MG63 (cell line): ENCODE results near the gene SCFD2. TPM values are rescaled to one million over a fixed set of nuclear protein-coding genes. Genes with fewer than 3 reads are reported as not detected.

Source experiments
- DNase-seq: peaks from one replicate; pipeline ENCODE4 v3.0.0-alpha.2; 2020
- H3K27me3 ChIP-seq: fragments of 250-450 bp; sonication (Bioruptor Pico); 2 replicates; pipeline ENCODE4 v1.5.1; 2020; ENCODE audit warnings: mild to moderate bottlenecking, moderate library complexity
- H3K36me3 ChIP-seq: fragments of 250-450 bp; sonication (Bioruptor Pico); 2 replicates; pipeline ENCODE4 v1.5.1; 2020; ENCODE audit warnings: mild to moderate bottlenecking, moderate library complexity
- H3K4me3 ChIP-seq: fragments of 250-450 bp; sonication (Bioruptor Pico); 2 replicates; pipeline ENCODE4 v1.5.1; 2020; ENCODE audit warnings: mild to moderate bottlenecking, moderate library complexity
- H3K9me3 ChIP-seq: fragments of 250-450 bp; sonication (Bioruptor Pico); 2 replicates; pipeline ENCODE4 v1.5.1; 2020; ENCODE audit warnings: mild to moderate bottlenecking, moderate library complexity
- total RNA-seq: library from RNA; depleted of rRNA; stranded (reverse); fragments of >200 nt; shearing (Covaris generic); gene quantifications from 2 replicates; pipeline ENCODE4 v1.2.3, GENCODE V29; 2014; ENCODE audit warnings: low replicate concordance

Gene SCFD2
- total RNA-seq, 1 experiment from 2014 or later: 119 TPM

DNA sequence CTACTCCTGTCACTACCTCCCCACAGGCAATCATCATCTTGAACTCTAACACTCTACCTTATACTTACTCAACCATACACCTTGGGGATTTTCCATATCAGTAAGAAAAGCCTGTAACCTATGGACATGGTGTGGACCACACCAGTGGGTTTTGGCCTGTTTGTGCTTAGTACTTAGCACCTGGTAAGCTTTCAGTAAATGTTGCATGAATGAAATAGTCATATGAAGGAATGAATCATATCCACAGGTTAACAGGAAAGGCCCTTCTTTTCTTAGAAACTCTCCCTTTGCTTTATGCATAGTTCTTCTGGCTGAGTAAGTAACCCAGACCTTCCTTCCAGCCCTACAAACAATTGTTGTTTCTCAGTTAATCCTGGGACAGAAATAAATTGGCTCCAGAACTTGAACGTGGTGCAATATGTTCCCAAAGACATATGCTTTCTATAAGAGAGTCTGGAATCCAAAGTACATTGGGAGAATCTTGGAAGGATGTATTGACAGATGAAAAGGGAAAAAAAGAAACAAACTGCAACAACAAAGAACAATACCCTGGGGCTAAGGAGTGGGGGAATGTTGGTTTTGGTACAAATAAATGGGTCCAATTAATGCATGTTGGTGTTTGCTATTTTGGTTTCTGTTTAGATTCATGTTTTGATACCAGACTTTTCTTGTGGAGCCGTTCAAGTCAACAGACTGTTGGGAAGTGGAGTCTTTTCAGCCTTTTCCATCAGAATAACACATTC is 475.9 kb downstream of the SCFD2 start:
- H3K9me3 ChIP-seq: no peaks in the 10 kb centered on the region
- H3K27me3 ChIP-seq: no peaks in the 10 kb centered on the region
- no peak overlapping the region for H3K4me3 ChIP-seq
- DNase-seq: no peak
- peaks cover 12% of the 10 kb centered on the region for H3K36me3 ChIP-seq

DNA sequence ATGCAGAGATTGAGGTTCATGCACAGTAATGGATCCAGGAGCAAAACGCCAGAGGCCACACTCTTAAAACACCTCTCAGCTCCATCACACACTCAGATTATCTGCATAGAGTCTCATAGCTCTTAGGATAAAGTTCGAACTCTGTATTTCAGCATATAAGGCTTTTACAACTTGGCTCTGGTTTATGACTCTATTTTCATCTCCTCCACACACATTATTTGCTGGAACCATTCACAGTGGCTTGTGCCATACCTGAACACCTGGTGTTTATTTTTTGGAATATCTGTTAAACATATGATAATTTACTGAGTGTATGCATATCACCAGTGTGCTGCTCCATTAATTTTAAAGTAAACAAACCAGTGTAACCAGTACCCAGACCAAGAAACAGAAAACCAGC is 476.5 kb downstream of the SCFD2 start:
- Histone ChIP-seq H3K27me3 (no peaks in the 10 kb centered on the region), H3K4me3 (no peak overlapping the region), H3K36me3 (peaks cover 17% of the 10 kb centered on the region), H3K9me3 (no peaks in the 10 kb centered on the region)
- no peak for DNase-seq

DNA sequence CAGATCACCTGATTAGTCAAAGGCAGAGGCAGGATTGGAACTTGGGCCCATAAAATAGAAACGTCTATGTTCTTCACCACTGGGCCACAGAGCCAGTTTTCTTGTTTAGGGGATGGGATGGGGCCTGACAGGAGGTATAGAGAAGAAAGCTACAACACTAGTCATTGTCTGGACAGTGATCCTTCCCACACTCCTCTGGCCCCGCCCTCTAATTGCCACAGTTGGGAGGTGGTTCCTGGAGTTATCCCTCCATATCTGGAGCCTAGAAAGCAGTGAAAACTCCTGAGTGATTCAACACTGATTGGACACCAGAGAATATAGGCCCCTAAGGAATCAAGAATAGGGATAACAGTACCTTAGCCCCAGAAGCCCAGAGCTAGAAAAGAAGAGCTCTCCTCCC is 480.9 kb downstream of the SCFD2 start:
- H3K27me3 ChIP-seq: no peaks in the 10 kb centered on the region
- no peak for DNase-seq
- H3K9me3 ChIP-seq: no peaks in the 10 kb centered on the region
- H3K4me3 ChIP-seq: no peak overlapping the region
- H3K36me3 ChIP-seq: peaks cover 23% of the 10 kb centered on the region

DNA sequence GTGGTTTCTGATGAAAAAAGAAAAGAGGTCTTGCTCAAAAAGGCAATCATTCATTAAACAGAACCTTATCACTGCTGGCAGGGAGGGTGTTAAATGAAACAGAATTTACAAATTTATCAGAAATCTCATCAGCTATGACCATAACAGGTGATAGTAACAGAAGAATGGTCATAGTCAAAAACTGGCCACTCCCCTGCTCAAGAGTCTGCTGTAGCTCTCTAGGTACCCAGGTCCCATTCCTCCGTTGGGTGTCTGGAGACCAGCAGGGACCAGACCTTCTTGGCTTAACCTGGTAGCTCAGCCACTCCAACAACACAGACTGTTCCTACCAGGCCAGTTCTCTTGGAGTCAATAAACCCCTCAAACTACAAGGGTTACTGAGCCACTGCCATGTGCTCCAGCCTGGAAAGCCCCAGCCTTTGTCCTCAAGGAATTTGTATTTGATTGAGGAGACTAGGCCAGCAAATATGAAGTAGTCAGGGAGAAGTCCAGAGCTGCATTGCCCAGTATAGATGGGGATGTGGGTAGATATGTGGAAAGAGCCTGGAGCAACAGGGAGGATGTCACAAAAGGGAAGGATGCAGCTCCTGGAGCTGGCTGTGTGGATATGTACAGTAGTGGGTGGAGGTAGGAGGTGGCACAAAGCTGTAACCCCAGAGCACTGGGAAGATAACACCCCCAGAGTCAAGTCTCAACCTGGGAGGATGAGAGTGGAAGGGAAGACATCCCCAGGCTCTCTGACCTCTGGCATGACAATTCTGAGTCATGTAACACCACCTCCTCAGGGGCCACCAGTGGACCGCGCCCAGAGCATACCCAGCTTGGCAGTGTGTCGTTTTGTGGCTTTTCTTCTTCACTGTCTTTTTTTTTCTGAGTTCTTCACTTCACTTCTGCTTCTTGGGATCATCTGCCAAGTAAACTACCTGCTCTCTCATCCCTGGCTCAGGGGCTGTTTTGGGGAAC is 481.9 kb downstream of the SCFD2 start:
- peaks cover 24% of the 10 kb centered on the region for H3K36me3 ChIP-seq
- no peaks in the 10 kb centered on the region for H3K9me3 ChIP-seq
- H3K4me3 ChIP-seq: no peak overlapping the region
- no peak for DNase-seq
- H3K27me3 ChIP-seq: no peaks in the 10 kb centered on the region

DNA sequence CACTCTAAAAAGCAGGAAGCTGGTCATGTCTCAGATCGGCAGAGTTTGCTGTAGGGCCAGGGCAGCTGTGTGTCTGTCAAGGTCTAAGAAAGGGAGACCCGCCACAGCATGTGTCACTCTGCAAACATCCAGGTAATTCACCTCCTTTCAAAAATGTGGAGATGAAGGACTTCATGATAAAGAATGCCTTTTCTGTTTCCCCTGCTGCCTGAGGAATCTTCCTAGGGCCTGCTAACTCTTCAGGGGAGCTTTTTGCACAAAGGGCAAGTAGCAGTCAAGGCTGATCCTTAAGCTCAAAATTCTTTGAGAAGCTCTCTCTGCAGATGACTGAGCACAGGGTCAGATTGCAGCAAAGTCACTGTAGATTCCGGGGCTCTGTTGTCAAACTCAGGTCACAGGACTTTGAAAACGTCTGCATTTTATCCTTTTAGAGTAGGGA is 482.7 kb downstream of the SCFD2 start:
- Histone ChIP-seq H3K27me3 (no peaks in the 10 kb centered on the region), H3K36me3 (peaks cover 22% of the 10 kb centered on the region), H3K9me3 (no peaks in the 10 kb centered on the region), H3K4me3 (no peak overlapping the region)
- no peak for DNase-seq

DNA sequence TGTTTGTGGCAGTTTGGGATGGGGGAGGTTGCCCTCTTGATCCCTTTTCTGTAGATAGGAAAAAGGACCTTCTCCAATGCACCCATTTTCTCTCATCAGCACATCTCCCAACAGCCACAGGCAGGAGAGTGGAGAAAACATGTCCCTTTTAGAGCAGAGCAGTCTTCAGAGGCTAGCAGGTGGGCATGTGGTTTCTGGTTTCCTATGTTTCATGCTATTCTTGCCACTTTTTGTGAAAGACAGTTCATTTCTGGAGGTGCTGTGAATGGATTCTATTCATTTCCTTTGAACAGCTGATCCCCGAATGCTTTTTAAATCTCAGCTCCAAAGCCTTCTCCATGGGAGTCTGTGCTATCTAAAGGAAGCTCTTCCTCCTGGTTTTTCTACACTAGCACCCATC is 484.9 kb downstream of the SCFD2 start:
- Histone ChIP-seq H3K27me3 (no peaks in the 10 kb centered on the region), H3K4me3 (no peak overlapping the region), H3K9me3 (no peaks in the 10 kb centered on the region), H3K36me3 (peaks cover 19% of the 10 kb centered on the region)
- DNase-seq: no peak

DNA sequence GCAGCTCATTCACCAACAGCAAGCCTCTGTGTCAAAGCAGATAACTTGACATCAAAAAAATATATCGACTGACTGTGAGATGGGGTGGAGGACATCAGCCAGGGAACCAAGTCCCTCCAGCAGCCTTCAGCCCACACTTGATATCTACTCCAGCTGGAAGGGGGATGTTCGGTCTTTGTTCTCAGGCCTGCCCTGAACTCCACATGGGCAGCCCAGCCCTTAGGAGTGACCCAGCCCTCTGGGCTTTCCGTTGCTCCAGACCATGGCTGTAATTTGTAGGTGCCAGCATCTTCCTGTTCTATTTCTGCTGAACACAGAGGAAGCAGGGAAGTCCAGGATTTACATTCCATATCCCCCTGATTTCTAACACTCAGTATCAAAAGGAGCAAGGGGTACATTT is 486.4 kb downstream of the SCFD2 start:
- Histone ChIP-seq H3K4me3 (no peak overlapping the region), H3K9me3 (no peaks in the 10 kb centered on the region), H3K36me3 (peaks cover 19% of the 10 kb centered on the region), H3K27me3 (no peaks in the 10 kb centered on the region)
- DNase-seq: no peak

DNA sequence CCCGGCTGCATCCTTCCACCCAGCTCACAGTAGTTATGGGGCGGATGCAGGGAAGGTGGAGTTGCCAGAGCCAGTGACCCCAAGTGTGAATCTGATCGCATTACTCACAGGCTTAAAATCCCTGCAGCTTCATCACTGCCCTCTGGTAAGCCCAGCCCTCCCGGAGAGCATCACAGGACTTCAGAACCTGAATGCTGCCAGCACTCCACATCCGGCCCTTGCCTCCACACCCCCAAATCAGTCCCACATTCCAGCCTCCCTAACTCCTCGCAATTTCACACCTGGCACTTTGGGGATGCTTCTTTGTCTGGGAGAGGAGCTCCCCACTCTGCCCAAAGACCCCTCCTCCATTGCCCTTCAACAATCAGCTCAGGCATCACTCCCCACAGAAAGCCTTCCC is 488.2 kb downstream of the SCFD2 start:
- Histone ChIP-seq H3K36me3 (peaks cover 25% of the 10 kb centered on the region), H3K9me3 (no peaks in the 10 kb centered on the region), H3K27me3 (no peaks in the 10 kb centered on the region), H3K4me3 (no peak overlapping the region)
- no peak for DNase-seq

DNA sequence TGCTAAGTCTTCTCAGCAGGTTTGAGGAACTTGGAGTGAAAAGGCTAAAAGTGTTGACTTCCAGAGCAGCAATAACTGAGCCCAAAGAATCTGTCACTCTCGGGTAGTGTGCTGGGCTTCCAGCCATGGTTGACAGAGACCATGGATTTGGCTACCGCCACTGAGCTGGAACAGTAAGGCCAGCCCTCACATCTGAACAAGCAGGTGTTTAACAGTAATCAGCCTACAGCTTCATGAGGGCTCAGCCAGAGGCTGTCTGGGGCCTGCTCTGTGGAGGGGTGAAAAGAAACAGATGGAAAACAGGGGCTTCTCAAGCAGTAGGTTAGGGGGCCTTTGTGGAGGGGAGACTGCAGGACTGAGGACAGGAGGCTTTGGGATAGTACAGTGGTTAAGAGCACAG is 488.8 kb downstream of the SCFD2 start:
- H3K27me3 ChIP-seq: no peaks in the 10 kb centered on the region
- DNase-seq: no peak
- no peaks in the 10 kb centered on the region for H3K9me3 ChIP-seq
- no peak overlapping the region for H3K4me3 ChIP-seq
- H3K36me3 ChIP-seq: peaks cover 27% of the 10 kb centered on the region

DNA sequence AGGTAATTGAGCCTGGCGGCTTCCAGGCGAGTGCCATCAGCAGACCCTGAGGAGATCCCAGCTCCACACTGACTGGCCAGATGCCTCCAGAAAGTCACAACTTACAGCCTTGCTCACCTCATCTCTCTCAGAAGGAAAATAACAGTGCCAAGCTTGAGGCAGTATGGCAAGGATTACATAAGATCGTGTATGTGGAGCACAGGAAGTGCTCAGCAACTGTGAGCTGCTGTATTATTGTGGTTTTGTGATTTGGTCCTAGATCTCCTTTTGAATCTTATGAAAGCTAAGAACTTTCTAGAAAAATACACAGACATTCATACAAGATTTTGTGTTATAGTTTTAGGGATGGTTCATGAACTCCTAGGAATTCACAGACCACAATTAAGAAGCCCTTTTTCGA is 489.8 kb downstream of the SCFD2 start:
- Histone ChIP-seq H3K9me3 (no peaks in the 10 kb centered on the region), H3K27me3 (no peaks in the 10 kb centered on the region), H3K4me3 (no peak overlapping the region), H3K36me3 (peaks cover 37% of the 10 kb centered on the region)
- no peak for DNase-seq

DNA sequence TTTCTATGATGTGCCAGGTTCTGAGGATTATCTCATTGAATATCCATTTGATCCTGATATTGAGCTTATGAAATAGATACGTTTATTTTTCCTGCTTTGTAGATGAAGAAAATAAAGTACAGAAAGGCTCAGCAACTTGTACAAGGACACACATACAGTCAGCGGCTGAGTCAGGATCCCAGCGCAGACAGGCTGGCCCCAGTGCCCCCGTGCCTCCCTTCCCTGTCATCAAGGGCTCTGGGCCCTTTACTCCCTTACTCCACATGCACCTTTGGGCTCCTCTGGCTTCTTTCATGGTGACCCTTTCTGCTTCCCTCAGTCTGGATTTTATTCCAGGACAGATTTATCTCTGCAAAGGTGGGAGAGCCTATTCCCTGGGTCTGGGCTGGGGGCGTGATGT is 490.9 kb downstream of the SCFD2 start:
- Histone ChIP-seq H3K36me3 (peaks cover 45% of the 10 kb centered on the region), H3K4me3 (no peak overlapping the region), H3K9me3 (no peaks in the 10 kb centered on the region), H3K27me3 (no peaks in the 10 kb centered on the region)
- DNase-seq: no peak

DNA sequence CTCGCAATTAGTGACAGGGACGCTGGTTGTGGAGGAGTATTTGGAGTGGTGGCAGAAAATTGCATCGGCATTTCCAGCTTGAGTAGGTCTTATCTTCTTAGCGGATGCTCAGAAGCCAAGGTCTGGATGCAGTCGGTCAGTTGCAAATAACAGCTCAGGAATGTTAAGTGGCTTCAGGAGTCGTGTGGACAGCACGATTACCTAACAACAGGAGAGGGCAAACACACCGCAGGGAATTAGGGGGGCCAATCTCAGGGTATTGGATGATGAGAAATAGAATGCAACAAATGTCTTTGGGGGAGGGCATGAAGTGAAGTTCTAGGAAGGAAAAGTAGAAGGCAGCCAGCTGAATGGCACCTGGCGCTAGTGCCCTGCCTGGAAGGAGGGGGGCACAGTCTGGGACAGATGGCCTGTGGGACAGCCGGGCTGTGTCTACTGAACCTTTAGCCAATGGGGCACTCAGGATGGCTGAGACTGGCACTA is 492.0 kb downstream of the SCFD2 start:
- Histone ChIP-seq H3K36me3 (peaks cover 43% of the 10 kb centered on the region), H3K4me3 (no peak overlapping the region), H3K9me3 (no peaks in the 10 kb centered on the region), H3K27me3 (no peaks in the 10 kb centered on the region)
- DNase-seq: no peak

DNA sequence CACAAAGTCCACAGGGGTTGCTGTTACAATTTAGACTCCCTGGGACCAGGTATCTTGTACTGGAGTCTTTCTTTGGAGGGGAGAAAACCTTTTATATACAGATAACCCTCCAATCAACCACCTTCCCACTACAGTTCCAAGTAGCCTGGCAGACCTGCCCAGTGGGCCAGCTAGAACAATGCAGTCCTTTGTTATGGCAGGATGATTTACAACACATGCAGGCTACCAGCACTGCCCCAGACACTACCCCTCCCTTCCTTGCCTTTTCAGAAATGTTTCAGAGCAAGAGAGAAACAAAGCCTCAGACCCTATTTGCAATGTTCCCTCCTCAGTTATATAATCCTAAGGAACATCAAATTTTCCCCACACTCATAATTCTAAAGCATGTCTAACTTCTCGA is 492.7 kb downstream of the SCFD2 start:
- H3K36me3 ChIP-seq: peaks cover 43% of the 10 kb centered on the region
- DNase-seq: no peak
- no peaks in the 10 kb centered on the region for H3K9me3 ChIP-seq
- no peak overlapping the region for H3K4me3 ChIP-seq
- H3K27me3 ChIP-seq: no peaks in the 10 kb centered on the region

DNA sequence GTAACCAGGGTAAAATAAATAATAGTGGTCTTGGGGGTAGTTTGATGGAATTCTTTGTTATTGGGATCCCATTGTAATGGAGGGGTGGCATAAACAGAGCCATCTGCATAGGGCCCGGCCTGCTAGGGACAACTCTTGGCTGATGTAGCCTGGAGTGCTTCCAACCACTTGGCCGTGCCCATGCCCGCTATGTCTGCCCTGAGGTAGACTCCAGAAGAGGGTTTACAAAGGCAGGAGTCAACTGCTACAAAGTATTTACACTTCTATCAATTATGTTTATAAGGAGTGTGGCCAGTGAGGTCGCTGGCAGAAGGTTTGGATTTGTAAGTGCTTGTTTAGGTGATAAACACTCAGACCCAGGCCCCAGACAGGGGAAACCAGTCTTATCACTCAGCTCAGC is 495.6 kb downstream of the SCFD2 start:
- no peak overlapping the region for H3K4me3 ChIP-seq
- no peaks in the 10 kb centered on the region for H3K27me3 ChIP-seq
- DNase-seq: no peak
- no peaks in the 10 kb centered on the region for H3K9me3 ChIP-seq
- peaks cover 51% of the 10 kb centered on the region for H3K36me3 ChIP-seq

DNA sequence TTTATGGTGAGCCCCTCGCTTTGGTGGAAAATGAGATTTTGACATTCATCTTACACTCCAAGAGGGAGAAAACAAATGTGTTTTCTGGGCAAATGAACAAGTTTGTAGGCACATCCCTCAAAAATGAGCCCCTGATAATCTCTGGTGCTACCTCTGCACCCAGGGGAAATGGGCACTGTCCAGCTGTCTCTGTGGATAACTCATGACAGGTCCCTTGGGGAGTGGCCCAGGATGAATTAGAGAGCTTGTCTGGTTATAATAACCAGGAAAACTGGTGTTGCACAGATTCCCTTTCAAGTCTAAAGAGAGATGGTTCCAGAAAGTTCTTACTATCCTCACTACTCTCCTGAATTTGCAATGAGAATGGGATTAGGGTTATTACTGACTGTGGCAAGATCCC is 496.2 kb downstream of the SCFD2 start:
- no peaks in the 10 kb centered on the region for H3K9me3 ChIP-seq

DNA sequence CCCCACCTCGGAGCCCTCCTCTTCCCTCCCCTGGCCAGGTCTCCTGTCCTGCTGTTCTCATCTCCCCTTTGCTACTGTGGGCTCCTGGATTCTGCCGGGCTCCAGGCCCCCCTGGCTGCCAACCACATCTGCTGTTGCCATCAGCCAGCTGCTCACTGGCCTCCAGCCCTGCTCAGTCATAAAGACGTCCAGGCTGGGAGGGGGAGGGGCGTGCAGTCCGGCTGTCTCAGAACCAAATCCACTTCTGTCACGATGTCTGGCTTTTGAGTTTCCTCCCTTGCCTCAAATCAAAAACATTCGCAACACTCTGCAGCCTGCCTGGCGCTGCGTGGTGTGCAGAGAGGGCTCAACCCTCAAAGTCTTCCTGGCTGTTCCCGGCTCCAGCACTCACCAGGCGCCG is 496.7 kb downstream of the SCFD2 start:
- no peaks in the 10 kb centered on the region for H3K9me3 ChIP-seq
- DNase-seq: peak; percentile 53
- no peaks in the 10 kb centered on the region for H3K27me3 ChIP-seq
- H3K36me3 ChIP-seq: peaks cover 45% of the 10 kb centered on the region
- no peak overlapping the region for H3K4me3 ChIP-seq

More for the DNA sequence above, 496.2 kb downstream of the SCFD2 start:
- DNase-seq: no peak
- Histone ChIP-seq H3K4me3 (no peak overlapping the region), H3K36me3 (peaks cover 49% of the 10 kb centered on the region), H3K27me3 (no peaks in the 10 kb centered on the region)

DNA sequence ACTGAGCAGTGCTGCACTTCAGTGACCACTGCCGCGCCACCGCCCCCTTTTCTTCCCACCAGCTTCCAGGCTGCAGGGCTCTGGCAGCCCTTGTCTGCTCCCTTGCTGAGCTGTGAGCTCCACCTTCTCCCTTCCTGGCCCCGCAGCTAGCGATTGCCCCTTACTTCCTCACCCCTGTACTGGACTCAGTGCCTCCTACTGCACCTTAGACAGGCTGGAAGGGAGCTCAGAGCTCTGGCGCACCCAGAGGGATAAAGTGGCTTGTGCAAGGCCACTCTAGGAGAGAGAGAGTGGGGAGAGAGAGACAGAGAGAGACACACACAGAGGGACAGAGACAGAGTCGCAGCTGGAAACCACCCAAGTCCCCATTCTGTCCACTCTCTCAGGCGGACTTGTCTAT is 497.7 kb downstream of the SCFD2 start:
- no peak for DNase-seq
- no peak overlapping the region for H3K4me3 ChIP-seq
- no peaks in the 10 kb centered on the region for H3K27me3 ChIP-seq
- peaks cover 36% of the 10 kb centered on the region for H3K36me3 ChIP-seq
- H3K9me3 ChIP-seq: no peaks in the 10 kb centered on the region
